HG03354 (cell line): ENCODE measurements around the gene LTB4R2.

Experiments
- ATAC-seq: cut with Tn5 transposase; IDR thresholded peaks from one replicate; pipeline ENCODE4 v1.9.1; 2021; ENCODE audit warnings: mild to moderate bottlenecking; ENCODE audit not compliant: unreplicated experiment, poor library complexity, severe bottlenecking

The LTB4R2 gene

GRCh38 chr14:24296341-24297157 lies 13.4 kb upstream of the LTB4R2 start:
- peak; percentile 59 for ATAC-seq

- ATAC-seq = peak; percentile 27
These were observed 12.6 kb upstream of the LTB4R2 start for GRCh38 chr14:24297190-24297964.

GRCh38 chr14:24298892-24299254 lies 11.1 kb upstream of the LTB4R2 start:
- peak; percentile 12 for ATAC-seq

- peak; percentile 75 for ATAC-seq
These were observed 10.4 kb upstream of the LTB4R2 start, which contains the start of the genes DHRS1 and NOP9 for GRCh38 chr14:24299255-24300191. Gene DHRS1, minus strand, starts transcription at chr14:24299780. Its CDS starts 674 bp downstream, at chr14:24299106. Gene NOP9, plus strand, starts transcription at chr14:24299850. Its CDS starts 105 bp downstream, at chr14:24299955.

GRCh38 chr14:24300326-24300980 lies 9.5 kb upstream of the LTB4R2 start:
- ATAC-seq = no peak

- no peak for ATAC-seq
These were observed 5.9 kb upstream of the LTB4R2 start for GRCh38 chr14:24304019-24304387.

- ATAC-seq = no peak
These were observed 2.8 kb upstream of the LTB4R2 start for GRCh38 chr14:24307156-24307574.

GRCh38 chr14:24307575-24308341 lies 2.2 kb upstream of the LTB4R2 start, which contains the start of gene CIDEB:
Gene CIDEB, minus strand, starts transcription at chr14:24307977. Its CDS starts 119 bp downstream, at chr14:24307858.
- peak; percentile 23 for ATAC-seq

GRCh38 chr14:24308342-24309124 lies 1.4 kb upstream of the LTB4R2 start:
- ATAC-seq = no peak

GRCh38 chr14:24310265-24310645 lies 315 bp downstream of the LTB4R2 start:
- ATAC-seq = no peak

- ATAC-seq = peak; percentile 72
These were observed 985 bp downstream of the LTB4R2 start, which contains the start of gene LTB4R for GRCh38 chr14:24310646-24311604. Gene LTB4R, plus strand, starts transcription at chr14:24311502. Its CDS starts 4,150 bp downstream, at chr14:24315652.

GRCh38 chr14:24311837-24312615 lies 2.1 kb downstream of the LTB4R2 start:
- ATAC-seq = no peak

GRCh38 chr14:24312736-24313507 lies 3.0 kb downstream of the LTB4R2 start:
- ATAC-seq = no peak

- no peak for ATAC-seq
These were observed 4.0 kb downstream of the LTB4R2 start for GRCh38 chr14:24313913-24314312.
